Measurements from ENCODE around the gene GPRC5A. TPM values are rescaled to one million over a fixed set of nuclear protein-coding genes. Genes with fewer than 3 reads are reported as not detected.

GPRC5A gene
- total and polyA plus RNA-seq, 2 of the 4 experiments (the other 2 are of a cell fraction), result 49.6 to 201 TPM

DNA sequence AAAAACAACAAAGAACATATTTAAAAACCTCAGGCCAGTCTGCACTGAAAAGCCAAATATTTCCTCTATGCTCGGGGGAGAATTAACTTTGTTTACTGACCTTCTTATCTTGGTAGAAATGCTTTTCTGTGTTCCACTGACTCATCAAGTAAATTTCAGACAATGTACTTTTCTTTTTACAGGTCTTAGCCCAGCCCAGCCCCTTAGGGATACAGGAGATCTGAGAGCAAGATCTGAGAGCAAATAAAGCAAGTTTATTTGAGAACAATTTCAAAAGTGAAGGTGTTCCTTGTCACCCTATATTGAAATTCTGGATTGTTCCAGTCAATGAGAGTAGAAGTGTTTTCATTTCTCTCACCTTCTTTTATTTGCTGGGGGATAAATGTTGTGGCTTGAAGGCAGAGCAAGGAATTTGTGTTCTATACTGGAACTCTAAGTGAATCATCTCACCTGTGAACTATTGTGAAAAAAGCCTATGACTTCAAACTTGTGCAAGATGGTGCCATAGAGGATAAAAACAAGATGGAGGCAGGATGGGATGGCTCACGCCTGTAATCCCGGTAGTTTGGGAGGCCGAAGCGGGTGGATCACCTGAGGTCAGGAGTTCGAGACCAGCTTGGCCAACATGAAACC is 7.9 kb upstream of the GPRC5A start:
- H3K9ac ChIP-seq (ENCODE audit: low read depth, low read length), result no peak overlapping the region; the same call in 1 of the 2 replicates
- peaks cover 9 to 18% of the 10 kb centered on the region in 2 experiments; a peak in 2 of 4 replicates for H3K79me1 ChIP-seq (ENCODE audit: low read depth in 1 of 2, low read length in 2 of 2)
- in situ Hi-C loops (cut with MboI; ENCODE audit: low sequenced_read_pairs), result loop anchor here (10.0 kb wide), 1 partner anchor 49 kb away; no protein-coding TSS in a partner anchor

More for the DNA sequence above, 7.9 kb upstream of the GPRC5A start:
- DNase-seq (peak; percentile 79), ATAC-seq (ENCODE audit: low read depth) (peak; percentile 59)
- Histone ChIP-seq H4K20me1 (ENCODE audit: insufficient read depth, low read length) (no peaks in the 10 kb centered on the region), H2BK15ac (ENCODE audit: low read depth, low read length) (peak overlapping the region; percentile 45; the same call in 1 of the 3 replicates), H3K9me1 (ENCODE audit: insufficient read depth, low read length) (peaks cover 16% of the 10 kb centered on the region), H3K27me3 (ENCODE audit: control insufficient read depth, insufficient read depth, low read length) (no peaks in the 10 kb centered on the region), H3K18ac (ENCODE audit: low read depth, low read length) (peak overlapping the region; percentile 84; the same call in 1 of the 2 replicates), H3K36me3 (ENCODE audit: control insufficient read depth, insufficient read depth, low read length) (no peaks in the 10 kb centered on the region), H2AFZ (replicated peaks; ENCODE audit: low read length, poor library complexity) (no peak overlapping the region), H4K91ac (ENCODE audit: insufficient read depth, low read depth, low read length) (peak overlapping the region; percentile 80), H3K4me3 (ENCODE audit: insufficient read depth, low read depth, low read length) (no peak overlapping the region), H3K23ac (ENCODE audit: low read depth, low read length) (no peak overlapping the region; the same call in 1 of the 2 replicates), H3K4ac (ENCODE audit: low read depth, low read length) (peak overlapping the region; percentile 68), H4K8ac (ENCODE audit: low read depth in 2 of 2, low read length in 2 of 2) (peak overlapping the region in 1 of 2 experiments; percentile 45), H3K14ac (replicated peaks; ENCODE audit: low read depth, low read length) (no peak overlapping the region; the same call in 1 of the 2 replicates), H2BK5ac (ENCODE audit: low read depth, low read length, poor library complexity, severe bottlenecking) (peak overlapping the region; percentile 95), H2AK5ac (ENCODE audit: low read depth, low read length) (peak overlapping the region; percentile 78), H3K27ac (ENCODE audit: insufficient read depth, low read length) (peak overlapping the region; percentile 70), H3K4me1 (ENCODE audit: control insufficient read depth, insufficient read depth, low read length) (peaks cover 16% of the 10 kb centered on the region), H3K56ac (ENCODE audit: extremely low read depth, insufficient read depth, low read length) (peak overlapping the region; percentile 7; the same call in 1 of the 2 replicates), H2BK120ac (ENCODE audit: low read depth, low read length) (peak overlapping the region; percentile 83), H4K5ac (ENCODE audit: low read depth, low read length) (peak overlapping the region; percentile 82; the same call in 1 of the 2 replicates), H2AK9ac (replicated peaks; ENCODE audit: low read depth, low read length, poor library complexity) (no peak overlapping the region), H3K9me3 (ENCODE audit: control insufficient read depth, insufficient read depth, low read length) (no peaks in the 10 kb centered on the region), H3K4me2 (ENCODE audit: low read depth, low read length) (peak overlapping the region; percentile 58; the same call in 1 of the 2 replicates), H2BK20ac (ENCODE audit: low read depth, low read length) (peak overlapping the region; percentile 75)
- intact Hi-C loops (cut with micrococcal nuclease), result no loop called here
- ChIA-PET POLR2A (ENCODE audit: unreplicated experiment) (no interaction called here), CTCF (no interaction called here)
- 83% methylated on average over 1 of the region's 6 CpGs; no CpG with 5 or more reads in 1 of the 2 experiments for WGBS, 2 experiments (ENCODE audit: extremely low coverage in 2 of 2, insufficient read length in 1 of 2)
- BruUV-seq (replicated peaks), result no TSS peak
- no peak for TF ChIP-seq MAZ (IDR thresholded peaks at IDR 0.05; ENCODE audit: borderline replicate concordance, low read depth, low read length)
- TF ChIP-seq MAFK (IDR thresholded peaks at IDR 0.05; ENCODE audit: low read depth, low read length), result no peak
- peak; percentile 73; the same call in 1 of the 2 replicates for TF ChIP-seq CEBPB (IDR thresholded peaks at IDR 0.05; ENCODE audit: low read depth, low read length)
- TF ChIP-seq RFX5 (IDR thresholded peaks at IDR 0.05; ENCODE audit: low read depth, low read length), result no peak
- no peak for TF ChIP-seq CHD1 (IDR thresholded peaks at IDR 0.05; ENCODE audit: low read depth, low read length)
- TF ChIP-seq RAD21 (IDR thresholded peaks at IDR 0.05; ENCODE audit: low read length), result no peak
- TF ChIP-seq, protein P1, sequence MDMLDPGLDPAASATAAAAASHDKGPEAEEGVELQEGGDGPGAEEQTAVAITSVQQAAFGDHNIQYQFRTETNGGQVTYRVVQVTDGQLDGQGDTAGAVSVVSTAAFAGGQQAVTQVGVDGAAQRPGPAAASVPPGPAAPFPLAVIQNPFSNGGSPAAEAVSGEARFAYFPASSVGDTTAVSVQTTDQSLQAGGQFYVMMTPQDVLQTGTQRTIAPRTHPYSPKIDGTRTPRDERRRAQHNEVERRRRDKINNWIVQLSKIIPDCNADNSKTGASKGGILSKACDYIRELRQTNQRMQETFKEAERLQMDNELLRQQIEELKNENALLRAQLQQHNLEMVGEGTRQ (IDR thresholded peaks at IDR 0.05; ENCODE audit: low read depth, low read length), result no peak
- no peak for TF ChIP-seq BHLHE40 (IDR thresholded peaks at IDR 0.05; ENCODE audit: low read depth, low read length)
- TF ChIP-seq RCOR1 (IDR thresholded peaks at IDR 0.05; ENCODE audit: insufficient replicate concordance, low read length), result no peak
- 0 out of 2 replicates have a peak, but pooled peaks have one; percentile 4 for TF ChIP-seq FOS (IDR thresholded peaks at IDR 0.05; ENCODE audit: low read depth, low read length)
- no peak for TF ChIP-seq MXI1 (IDR thresholded peaks at IDR 0.05; ENCODE audit: borderline replicate concordance, low read depth, low read length)
- no peak for TF ChIP-seq NFE2L2 (IDR thresholded peaks at IDR 0.05; ENCODE audit: low read depth, low read length)
- TF ChIP-seq SMC3 (IDR thresholded peaks at IDR 0.05; ENCODE audit: low read depth, low read length), result no peak
- TF ChIP-seq, protein P2, sequence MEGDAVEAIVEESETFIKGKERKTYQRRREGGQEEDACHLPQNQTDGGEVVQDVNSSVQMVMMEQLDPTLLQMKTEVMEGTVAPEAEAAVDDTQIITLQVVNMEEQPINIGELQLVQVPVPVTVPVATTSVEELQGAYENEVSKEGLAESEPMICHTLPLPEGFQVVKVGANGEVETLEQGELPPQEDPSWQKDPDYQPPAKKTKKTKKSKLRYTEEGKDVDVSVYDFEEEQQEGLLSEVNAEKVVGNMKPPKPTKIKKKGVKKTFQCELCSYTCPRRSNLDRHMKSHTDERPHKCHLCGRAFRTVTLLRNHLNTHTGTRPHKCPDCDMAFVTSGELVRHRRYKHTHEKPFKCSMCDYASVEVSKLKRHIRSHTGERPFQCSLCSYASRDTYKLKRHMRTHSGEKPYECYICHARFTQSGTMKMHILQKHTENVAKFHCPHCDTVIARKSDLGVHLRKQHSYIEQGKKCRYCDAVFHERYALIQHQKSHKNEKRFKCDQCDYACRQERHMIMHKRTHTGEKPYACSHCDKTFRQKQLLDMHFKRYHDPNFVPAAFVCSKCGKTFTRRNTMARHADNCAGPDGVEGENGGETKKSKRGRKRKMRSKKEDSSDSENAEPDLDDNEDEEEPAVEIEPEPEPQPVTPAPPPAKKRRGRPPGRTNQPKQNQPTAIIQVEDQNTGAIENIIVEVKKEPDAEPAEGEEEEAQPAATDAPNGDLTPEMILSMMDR (conservative IDR thresholded peaks at IDR 0.05; ENCODE audit: low read depth, low read length), result no peak
- dilution Hi-C loops (cut with HindIII; ENCODE audit: low sequenced_read_pairs, unreplicated experiment), result no loop called here
